Lower lobe of right lung (tissue), 2 donors: ENCODE results near the gene KCNN4. TPM values are rescaled to one million over a fixed set of nuclear protein-coding genes. Genes with fewer than 3 reads are reported as not detected.
A peak's percentile ranks its signal among the peaks of the same experiment; 100 is the strongest.

Experiments
- ATAC-seq, 2 donors: fragments of 200-7000 bp; cut with Tn5 transposase; one replicate each; pipeline ENCODE4 v1.9.1; 2020 to 2022; ENCODE audit warnings: mild to moderate bottlenecking in 2 of 2, moderate library complexity in 2 of 2
- DNase-seq: peaks from one replicate; pipeline ENCODE4 v3.0.0-alpha.2; 2020
- H3K27ac ChIP-seq: fragments of 200-600 bp; one replicate; pipeline ENCODE4 v1.8.0; 2022
- H3K27me3 ChIP-seq: fragments of 200-600 bp; one replicate; pipeline ENCODE4 v1.8.0; 2022; ENCODE audit warnings: low read depth
- H3K36me3 ChIP-seq: fragments of 200-600 bp; one replicate; pipeline ENCODE4 v1.8.0; 2022; ENCODE audit warnings: mild to moderate bottlenecking
- H3K4me1 ChIP-seq: fragments of 200-600 bp; one replicate; pipeline ENCODE4 v1.8.0; 2022
- H3K4me3 ChIP-seq: fragments of 200-600 bp; one replicate; pipeline ENCODE4 v1.8.0; 2022; ENCODE audit warnings: mild to moderate bottlenecking
- H3K9me3 ChIP-seq: fragments of 200-600 bp; one replicate; pipeline ENCODE4 v1.8.0; 2022
- CTCF ChIP-seq: fragments of 200-600 bp; IDR thresholded peaks from one replicate; pipeline ENCODE4 v1.8.0; 2022; ENCODE audit warnings: antibody characterized with exemption, mild to moderate bottlenecking
- intact Hi-C: fragments of 100-400 bp; cut with DNase I; formaldehyde crosslinking; loops from one replicate; pipeline ENCODE4 v1.11.0; 2022
- total RNA-seq: library from RNA; stranded (reverse); fragmentation: NEBNext Ultra II Directional; extraction: Animal tissue kit (Norgen Biotek cat#: 25700); gene quantifications from one replicate; pipeline ENCODE4 v1.2.1, GENCODE V29; 2021
- donor health status: DM: no; HTN: yes; CAD: no; lungs with severe emphysema.

Gene KCNN4
- total RNA-seq, 1 donor from 2014 or later, result 3.6 TPM

- Histone ChIP-seq H3K27me3 (no peaks in the 10 kb centered on the region), H3K9me3 (no peaks in the 10 kb centered on the region), H3K27ac (peak overlapping the region; percentile 36), H3K36me3 (peaks cover 42% of the 10 kb centered on the region), H3K4me3 (no peak overlapping the region), H3K4me1 (peaks cover 44% of the 10 kb centered on the region)
- no peak for ATAC-seq
- TF ChIP-seq CTCF, result no peak
- intact Hi-C loops, result no loop called here
- no peak for DNase-seq
Observed at GRCh38 chr19:43752287-43752875, 28.4 kb downstream of the KCNN4 start.

GRCh38 chr19:43751466-43752220 lies 29.1 kb downstream of the KCNN4 start:
- no peak for TF ChIP-seq CTCF
- no peak overlapping the region for H3K4me3 ChIP-seq
- intact Hi-C loops, result no loop called here
- no peaks in the 10 kb centered on the region for H3K9me3 ChIP-seq
- peaks cover 42% of the 10 kb centered on the region for H3K4me1 ChIP-seq
- no peak for ATAC-seq
- H3K36me3 ChIP-seq, result peaks cover 49% of the 10 kb centered on the region
- H3K27me3 ChIP-seq, result no peaks in the 10 kb centered on the region
- no peak for DNase-seq
- H3K27ac ChIP-seq, result no peak overlapping the region

- H3K36me3 ChIP-seq, result peaks cover 66% of the 10 kb centered on the region
- intact Hi-C loops, result no loop called here
- ATAC-seq, result no peak
- no peaks in the 10 kb centered on the region for H3K9me3 ChIP-seq
- no peak overlapping the region for H3K4me3 ChIP-seq
- TF ChIP-seq CTCF, result no peak
- H3K4me1 ChIP-seq, result peaks cover 40% of the 10 kb centered on the region
- DNase-seq, result no peak
- H3K27me3 ChIP-seq, result no peaks in the 10 kb centered on the region
- no peak overlapping the region for H3K27ac ChIP-seq
Observed at GRCh38 chr19:43749898-43750297, 30.9 kb downstream of the KCNN4 start.

GRCh38 chr19:43749152-43749551 lies 31.6 kb downstream of the KCNN4 start:
- no peak for ATAC-seq
- TF ChIP-seq CTCF, result no peak
- H3K4me3 ChIP-seq, result no peak overlapping the region
- no peaks in the 10 kb centered on the region for H3K9me3 ChIP-seq
- H3K36me3 ChIP-seq, result peaks cover 74% of the 10 kb centered on the region
- H3K27me3 ChIP-seq, result no peaks in the 10 kb centered on the region
- no peak overlapping the region for H3K27ac ChIP-seq
- intact Hi-C loops, result no loop called here
- H3K4me1 ChIP-seq, result peaks cover 46% of the 10 kb centered on the region
- DNase-seq, result no peak

- H3K27ac ChIP-seq, result no peak overlapping the region
- H3K27me3 ChIP-seq, result no peaks in the 10 kb centered on the region
- intact Hi-C loops, result no loop called here
- peaks cover 42% of the 10 kb centered on the region for H3K4me1 ChIP-seq
- DNase-seq (no peak), ATAC-seq (no peak)
- H3K9me3 ChIP-seq, result no peaks in the 10 kb centered on the region
- H3K36me3 ChIP-seq, result peaks cover 77% of the 10 kb centered on the region
- TF ChIP-seq CTCF, result no peak
- no peak overlapping the region for H3K4me3 ChIP-seq
Observed at GRCh38 chr19:43748685-43749084, 32.1 kb downstream of the KCNN4 start.
